Endothelial cell of umbilical vein (primary cell): Measurements from ENCODE around the gene CHMP4B. TPM values are rescaled to one million over a fixed set of nuclear protein-coding genes. Genes with fewer than 3 reads are reported as not detected.

Experiments used
- BruUV-seq: library from RNA; stranded (reverse); fragments of 400-500 nt; replicated peaks from 2 replicates; lab custom pipeline; 2021; lab: Mats Ljungman, UMichigan
- CTCF ChIA-PET: fragments of 300-600, 350-600 bp; sonication (Branson Sonifier 250); formaldehyde crosslinking; loops from one replicate; lab custom pipeline; 2021; ENCODE audit warnings: antibody characterized with exemption, inconsistent platforms; lab: Charles Lee
- POLR2A ChIA-PET: fragments of 300-600, 350-600 bp; sonication (Branson Sonifier 250); formaldehyde crosslinking; loops from one replicate; lab custom pipeline; 2021; ENCODE audit warnings: antibody characterized with exemption, inconsistent platforms; lab: Charles Lee
- DNase-seq: peaks from one replicate; pipeline ENCODE4 v3.0.0-alpha.2; 2011; ENCODE audit warnings: low read depth, low spot score
- FAIRE-seq: peaks from 2 replicates; lab custom pipeline; 2011; peaks lifted over from hg19 to GRCh38; lab: Jason Lieb, UNC
- H2AFZ ChIP-seq: 2 replicates; pipeline ENCODE4 v1.6.0; 2012; ENCODE audit warnings: low read depth, low read length, control low read depth, inconsistent platforms
- H3K27ac ChIP-seq: 2 replicates; pipeline ENCODE4 v1.5.1; 2011; ENCODE audit warnings: low read depth, mild to moderate bottlenecking, control low read depth, low read length, moderate library complexity; ENCODE audit not compliant: insufficient read depth
- H3K27me3 ChIP-seq, 2 experiments: 2 replicates each; pipeline versions ENCODE4 v1.6.0 to v1.6.1; 2011; ENCODE audit warnings: low read length in 2 of 2, mixed read lengths in 1 of 2; ENCODE audit not compliant: control insufficient read depth in 2 of 2, insufficient read depth in 2 of 2
- H3K36me3 ChIP-seq, 2 experiments: 2 replicates in 1 of 2; 3 replicates in 1 of 2; pipeline ENCODE4 v1.5.1; 2011; ENCODE audit warnings: low read length in 2 of 2, mild to moderate bottlenecking in 1 of 2, moderate library complexity in 1 of 2; ENCODE audit not compliant: control insufficient read depth in 2 of 2, insufficient read depth in 2 of 2; ENCODE audit errors: extremely low read depth in 1 of 2
- H3K4me1 ChIP-seq: 3 replicates; pipeline ENCODE4 v1.5.1; 2011; ENCODE audit warnings: mild to moderate bottlenecking, low read length; ENCODE audit not compliant: control insufficient read depth, insufficient read depth; ENCODE audit errors: extremely low read depth
- H3K4me2 ChIP-seq: 2 replicates; pipeline ENCODE4 v1.6.1; 2011; ENCODE audit warnings: low read length, control low read depth, mixed read lengths; ENCODE audit not compliant: insufficient read depth
- H3K4me3 ChIP-seq, 3 experiments: fragments of 200-600 bp in 1 of 3; sonication (generic), shearing (Covaris generic) in 1 of 3; replicated peaks in 1 of 3; 2 replicates each; pipeline ENCODE4 v1.5.1; 2011 to 2016; ENCODE audit warnings: control low read depth in 3 of 3, low read length in 3 of 3, mild to moderate bottlenecking in 2 of 3, inconsistent platforms in 1 of 3, low read depth in 1 of 3, moderate library complexity in 1 of 3; ENCODE audit not compliant: insufficient read depth in 1 of 3
- H3K79me2 ChIP-seq: 2 replicates; pipeline ENCODE4 v1.6.0; 2012; ENCODE audit warnings: low read length, inconsistent platforms; ENCODE audit not compliant: control insufficient read depth, insufficient read depth
- H3K9ac ChIP-seq: replicated peaks from 2 replicates; pipeline ENCODE3; 2011; ENCODE audit warnings: low read length, control low read depth; ENCODE audit not compliant: insufficient read depth; ENCODE audit errors: extremely low read depth
- H3K9me1 ChIP-seq: replicated peaks from 3 replicates; pipeline ENCODE4 v1.6.0; 2011; ENCODE audit warnings: mild to moderate bottlenecking, low read length; ENCODE audit not compliant: control insufficient read depth, insufficient read depth; ENCODE audit errors: extremely low read depth
- H3K9me3 ChIP-seq: replicated peaks from 2 replicates; pipeline ENCODE4 v1.5.1; 2012; ENCODE audit warnings: low read length, inconsistent platforms; ENCODE audit not compliant: control insufficient read depth, insufficient read depth
- H4K20me1 ChIP-seq: replicated peaks from 2 replicates; pipeline ENCODE3; 2011; ENCODE audit warnings: mild to moderate bottlenecking, low read length; ENCODE audit not compliant: control insufficient read depth, insufficient read depth; ENCODE audit errors: extremely low read depth
- CTCF ChIP-seq, 2 donors: IDR thresholded peaks; 1 replicate in 1 of 2; 2 replicates in 1 of 2; pipeline ENCODE4 v1.5.1; 2011; ENCODE audit warnings: low read length in 2 of 2, mild to moderate bottlenecking in 2 of 2, moderate library complexity in 2 of 2, control low read depth in 1 of 2, inconsistent platforms in 1 of 2, low read depth in 1 of 2; ENCODE audit not compliant: insufficient read depth in 1 of 2; ENCODE audit errors: extremely low read depth in 1 of 2
- EZH2 ChIP-seq: IDR thresholded peaks from 2 replicates; pipeline ENCODE4 v1.6.1; 2012; ENCODE audit warnings: borderline replicate concordance, low read depth, mild to moderate bottlenecking, moderate library complexity, low read length, inconsistent platforms; ENCODE audit not compliant: severe bottlenecking
- GATA2 ChIP-seq: IDR thresholded peaks from 2 replicates; pipeline ENCODE4 v1.7.0; 2011; ENCODE audit warnings: low read depth, mild to moderate bottlenecking, moderate library complexity, mixed read lengths, low read length; ENCODE audit not compliant: insufficient read length, insufficient read depth
- JUN ChIP-seq: IDR thresholded peaks from 2 replicates; pipeline ENCODE4 v1.6.1; 2011; ENCODE audit warnings: borderline replicate concordance, low read depth; ENCODE audit not compliant: insufficient read length, insufficient read depth
- MAX ChIP-seq: IDR thresholded peaks from 2 replicates; pipeline ENCODE4 v1.6.1; 2011; ENCODE audit not compliant: insufficient read depth, insufficient read length
- POLR2A ChIP-seq: IDR thresholded peaks from 2 replicates; pipeline ENCODE4 v1.6.1; 2012; ENCODE audit warnings: low read depth, mild to moderate bottlenecking, control low read depth, low read length
- POLR2AphosphoS5 ChIP-seq: IDR thresholded peaks from 2 replicates; pipeline ENCODE4 v1.6.1; 2012; ENCODE audit warnings: low read depth, mild to moderate bottlenecking, control low read depth, low read length, moderate library complexity; ENCODE audit not compliant: insufficient read depth
- dilution Hi-C: fragments of 300-500 bp; cut with MboI; formaldehyde crosslinking; loops from one replicate; pipeline ENCODE4 v1.15.0; 2019; ENCODE audit warnings: low sequenced_read_pairs; ENCODE audit not compliant: extremely low pct_ligation_motif_present
- intact Hi-C: fragments of 100-400 bp; cut with micrococcal nuclease; formaldehyde crosslinking; loops from one replicate; pipeline ENCODE4 v1.10.0; 2022
- polyA plus RNA-seq, 4 experiments: library from polyadenylated mRNA; depleted of rRNA in 3 of 4; stranded (reverse) in 3 of 4; unstranded in 1 of 4; fragments of >200 nt; gene quantifications; 2 replicates each; pipeline versions ENCODE4 v1.2.1 to v1.2.3, GENCODE V29; 2011 to 2012; ENCODE audit warnings: missing spikeins in 1 of 4
- total RNA-seq: library from RNA; stranded (reverse); gene quantifications from 2 replicates; pipeline ENCODE4 v1.2.3, GENCODE V29; 2021

The CHMP4B gene
- total and polyA plus RNA-seq, 2 donors (not counting 3 experiments of a cell fraction or from before 2014, with no cell fraction given), result 64.7 to 112 TPM

- TF ChIP-seq GATA2, result no peak
- no peak for TF ChIP-seq POLR2A
- TF ChIP-seq CTCF (IDR thresholded peaks at IDR 0.05; ENCODE audit: extremely low read depth in 1 of 2, insufficient read depth in 1 of 2, low read depth in 1 of 2, low read length in 2 of 2), result no peak
- no peak for TF ChIP-seq POLR2AphosphoS5
- TF ChIP-seq MAX, result no peak
- TF ChIP-seq EZH2, result no peak
- TF ChIP-seq JUN, result no peak
- dilution Hi-C loops, result no loop called here
- H3K9me3 ChIP-seq, result no peaks in the 10 kb centered on the region
- POLR2A ChIA-PET, result no interaction called here
- H3K9ac ChIP-seq, result no peak overlapping the region
- no peaks in the 10 kb centered on the region for H3K9me1 ChIP-seq
- no peaks in the 10 kb centered on the region for H4K20me1 ChIP-seq
- no TSS peak for BruUV-seq
- DNase-seq (no peak), FAIRE-seq (no peak)
- intact Hi-C loops, result no loop called here
- H3K4me1 ChIP-seq, result peaks cover 8% of the 10 kb centered on the region
- no peak overlapping the region for H2AFZ ChIP-seq
- CTCF ChIA-PET, result no interaction called here
- H3K36me3 ChIP-seq, result no peaks in the 10 kb centered on the region
- no peak overlapping the region for H3K27ac ChIP-seq
- H3K27me3 ChIP-seq, result no peaks in the 10 kb centered on the region
- H3K4me2 ChIP-seq, result no peak overlapping the region
- H3K79me2 ChIP-seq, result no peaks in the 10 kb centered on the region
- H3K4me3 ChIP-seq, result no peak overlapping the region
Observed at GRCh38 chr20:33781945-33782344, 29.2 kb upstream of the CHMP4B start.
